Right lobe of liver (tissue), 4 donors: ENCODE results near the gene TPPP.

Experiments used
- POLR2A ChIP-seq: fragments of 450-650 bp; IDR thresholded peaks from one replicate; pipeline ENCODE4 v1.6.1; 2017; ENCODE audit warnings: antibody characterized with exemption, mild to moderate bottlenecking
- TF ChIP-seq, protein P1 (sequence below), 4 donors: fragments of 200-600 bp in 3 of 4; fragments of 450-650 bp in 1 of 4; IDR thresholded peaks; one replicate each; pipeline versions ENCODE4 v1.5.1 to v1.8.0; 2016 to 2022; ENCODE audit warnings: antibody characterized with exemption in 4 of 4, mild to moderate bottlenecking in 2 of 4
- donor health status: DM: no; HTN: no; CAD: no.
- donor health status: DM: no; HTN: no; CAD: no.
- donor health status: DM: no; HTN: yes; CAD: no.

DNA sequence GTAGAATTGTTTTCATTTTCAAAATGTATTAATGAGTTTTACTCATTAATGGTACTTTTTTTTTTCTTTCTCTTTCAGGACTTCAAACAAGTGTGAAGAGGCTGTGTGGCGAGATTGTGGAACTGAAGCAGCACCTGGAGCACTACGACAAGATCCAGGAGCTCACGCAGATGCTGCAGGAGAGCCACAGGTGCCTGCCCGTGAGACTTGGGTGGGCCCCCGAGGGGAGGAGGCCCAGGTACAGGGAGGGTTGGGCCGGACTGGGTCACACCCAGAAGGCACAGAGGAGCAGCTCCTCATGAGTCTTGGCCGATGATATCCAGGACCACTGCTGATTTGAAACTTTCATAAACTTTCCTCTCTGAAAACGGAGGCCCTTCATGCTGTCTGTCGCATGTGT is 45.4 kb downstream of the TPPP start:
- TF ChIP-seq, protein P1, sequence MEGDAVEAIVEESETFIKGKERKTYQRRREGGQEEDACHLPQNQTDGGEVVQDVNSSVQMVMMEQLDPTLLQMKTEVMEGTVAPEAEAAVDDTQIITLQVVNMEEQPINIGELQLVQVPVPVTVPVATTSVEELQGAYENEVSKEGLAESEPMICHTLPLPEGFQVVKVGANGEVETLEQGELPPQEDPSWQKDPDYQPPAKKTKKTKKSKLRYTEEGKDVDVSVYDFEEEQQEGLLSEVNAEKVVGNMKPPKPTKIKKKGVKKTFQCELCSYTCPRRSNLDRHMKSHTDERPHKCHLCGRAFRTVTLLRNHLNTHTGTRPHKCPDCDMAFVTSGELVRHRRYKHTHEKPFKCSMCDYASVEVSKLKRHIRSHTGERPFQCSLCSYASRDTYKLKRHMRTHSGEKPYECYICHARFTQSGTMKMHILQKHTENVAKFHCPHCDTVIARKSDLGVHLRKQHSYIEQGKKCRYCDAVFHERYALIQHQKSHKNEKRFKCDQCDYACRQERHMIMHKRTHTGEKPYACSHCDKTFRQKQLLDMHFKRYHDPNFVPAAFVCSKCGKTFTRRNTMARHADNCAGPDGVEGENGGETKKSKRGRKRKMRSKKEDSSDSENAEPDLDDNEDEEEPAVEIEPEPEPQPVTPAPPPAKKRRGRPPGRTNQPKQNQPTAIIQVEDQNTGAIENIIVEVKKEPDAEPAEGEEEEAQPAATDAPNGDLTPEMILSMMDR (IDR thresholded peaks at IDR 0.05): no peak
- TF ChIP-seq POLR2A: no peak
